ENCODE data around the gene USP21.

DNA sequence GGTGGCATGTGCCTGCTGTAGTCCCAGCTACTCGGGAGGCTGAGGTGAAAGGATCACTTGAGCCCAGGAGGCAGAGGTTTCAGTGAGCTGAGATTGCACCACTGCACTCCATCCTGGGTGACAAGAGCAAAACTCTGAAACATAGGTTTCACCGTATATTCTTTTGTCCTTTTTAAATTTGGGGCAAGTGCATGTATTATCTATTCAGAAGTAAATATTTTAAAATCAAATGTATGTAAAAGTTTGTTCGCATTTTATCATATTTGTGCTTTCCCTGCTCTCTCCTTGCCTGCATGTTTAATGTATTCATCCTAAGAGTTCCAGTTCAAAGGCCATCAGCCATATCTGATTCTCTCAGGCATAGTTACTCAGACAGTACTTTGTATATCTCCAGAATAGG lies 13.5 kb upstream of the USP21 start:
- TF ChIP-seq, protein P1, sequence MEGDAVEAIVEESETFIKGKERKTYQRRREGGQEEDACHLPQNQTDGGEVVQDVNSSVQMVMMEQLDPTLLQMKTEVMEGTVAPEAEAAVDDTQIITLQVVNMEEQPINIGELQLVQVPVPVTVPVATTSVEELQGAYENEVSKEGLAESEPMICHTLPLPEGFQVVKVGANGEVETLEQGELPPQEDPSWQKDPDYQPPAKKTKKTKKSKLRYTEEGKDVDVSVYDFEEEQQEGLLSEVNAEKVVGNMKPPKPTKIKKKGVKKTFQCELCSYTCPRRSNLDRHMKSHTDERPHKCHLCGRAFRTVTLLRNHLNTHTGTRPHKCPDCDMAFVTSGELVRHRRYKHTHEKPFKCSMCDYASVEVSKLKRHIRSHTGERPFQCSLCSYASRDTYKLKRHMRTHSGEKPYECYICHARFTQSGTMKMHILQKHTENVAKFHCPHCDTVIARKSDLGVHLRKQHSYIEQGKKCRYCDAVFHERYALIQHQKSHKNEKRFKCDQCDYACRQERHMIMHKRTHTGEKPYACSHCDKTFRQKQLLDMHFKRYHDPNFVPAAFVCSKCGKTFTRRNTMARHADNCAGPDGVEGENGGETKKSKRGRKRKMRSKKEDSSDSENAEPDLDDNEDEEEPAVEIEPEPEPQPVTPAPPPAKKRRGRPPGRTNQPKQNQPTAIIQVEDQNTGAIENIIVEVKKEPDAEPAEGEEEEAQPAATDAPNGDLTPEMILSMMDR (IDR thresholded peaks at IDR 0.05; ENCODE audit: low read depth, low read length, poor library complexity, severe bottlenecking) = no peak
- TF ChIP-seq EZH2phosphoT487 (IDR thresholded peaks at IDR 0.05; ENCODE audit: borderline replicate concordance, low read length) = no peak
